Ramos (cell line): ENCODE data around the gene PRKCZ.
"Not testable (repeated sequence)": the region's sequence is repeated elsewhere in the genome, so short reads cannot be mapped to it uniquely, and the experiment has no call there.

Source experiments
- in situ Hi-C: fragments of 300-500 bp; cut with MboI; formaldehyde crosslinking; loops from one replicate; pipeline ENCODE4 v1.14.3; 2022; ENCODE audit warnings: low sequenced_read_pairs; ENCODE audit not compliant: unreplicated experiment

The PRKCZ gene

GRCh38 chr1:2110191-2110737 lies 60.1 kb downstream of the PRKCZ start:
- in situ Hi-C loops = no loop called here

DNA sequence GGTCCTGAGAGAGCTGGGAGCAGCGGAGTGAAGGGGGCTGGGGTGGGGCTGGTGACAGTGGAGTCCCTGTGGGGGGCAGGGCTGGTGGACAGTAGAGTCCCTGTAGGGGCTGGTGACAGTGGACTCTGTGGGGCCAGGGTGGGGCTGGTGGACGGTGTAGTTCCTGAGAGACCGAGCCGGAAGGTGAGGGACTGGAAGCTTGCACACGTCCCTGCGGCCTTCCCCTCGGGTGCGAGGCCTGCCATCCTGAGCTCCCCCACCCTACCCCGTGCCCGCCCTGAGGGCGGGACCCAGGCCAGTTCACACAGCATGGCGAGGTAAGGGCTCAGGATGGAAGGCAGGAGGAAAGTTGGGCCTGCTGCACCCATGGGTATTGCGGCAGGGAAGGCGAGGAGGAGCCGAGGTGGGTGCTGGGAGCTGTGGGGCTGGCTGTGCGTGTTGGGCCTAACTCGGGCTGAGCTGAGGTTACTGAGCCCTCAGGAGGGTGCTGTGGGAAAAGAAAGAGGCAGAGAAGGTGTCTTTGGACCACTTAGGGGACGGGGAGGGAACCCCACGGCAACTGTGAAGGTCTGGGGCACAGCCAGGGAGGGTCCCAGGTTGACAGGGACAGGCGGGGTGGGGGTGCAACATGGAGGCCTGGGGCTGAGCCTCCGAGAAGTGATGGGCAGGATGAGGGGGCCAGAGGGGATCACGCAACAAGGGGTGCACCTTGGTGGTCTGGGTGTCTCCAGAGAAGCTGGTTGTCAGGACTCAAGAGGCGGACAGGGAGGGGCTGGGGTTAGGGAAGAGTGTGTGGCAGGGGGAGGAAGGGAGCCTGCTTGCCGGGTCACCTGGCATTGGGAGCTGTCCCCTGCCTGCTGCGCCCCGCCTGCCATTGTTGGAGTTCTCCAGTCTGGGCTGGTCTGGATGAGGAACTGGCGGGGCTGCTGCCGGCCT lies 60.8 kb downstream of the PRKCZ start:
- in situ Hi-C loops = no loop called here

- in situ Hi-C loops = no loop called here
Observed at GRCh38 chr1:2111674-2112035, 61.4 kb downstream of the PRKCZ start.

DNA sequence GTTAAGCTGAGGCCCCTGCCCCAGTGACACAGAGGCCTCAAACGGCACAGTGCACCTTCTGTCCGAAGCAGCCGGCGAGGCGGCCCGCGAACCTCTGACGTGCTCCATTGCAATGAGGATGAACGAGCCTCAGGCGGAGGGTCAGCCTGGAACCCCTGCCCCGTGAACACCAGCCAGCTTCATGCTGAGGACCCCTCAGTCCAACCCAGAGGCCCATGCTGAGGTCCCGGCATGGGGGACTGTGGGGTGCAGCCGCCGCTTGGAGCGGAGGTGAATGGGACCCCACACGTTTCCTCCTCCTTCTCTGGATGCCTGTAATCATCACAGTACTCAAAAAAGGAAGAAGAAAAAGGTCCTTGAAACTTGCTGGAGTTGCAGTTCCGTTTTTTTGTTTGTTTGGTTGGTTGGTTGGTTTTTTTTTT lies 62.1 kb downstream of the PRKCZ start:
- in situ Hi-C loops = no loop called here

DNA sequence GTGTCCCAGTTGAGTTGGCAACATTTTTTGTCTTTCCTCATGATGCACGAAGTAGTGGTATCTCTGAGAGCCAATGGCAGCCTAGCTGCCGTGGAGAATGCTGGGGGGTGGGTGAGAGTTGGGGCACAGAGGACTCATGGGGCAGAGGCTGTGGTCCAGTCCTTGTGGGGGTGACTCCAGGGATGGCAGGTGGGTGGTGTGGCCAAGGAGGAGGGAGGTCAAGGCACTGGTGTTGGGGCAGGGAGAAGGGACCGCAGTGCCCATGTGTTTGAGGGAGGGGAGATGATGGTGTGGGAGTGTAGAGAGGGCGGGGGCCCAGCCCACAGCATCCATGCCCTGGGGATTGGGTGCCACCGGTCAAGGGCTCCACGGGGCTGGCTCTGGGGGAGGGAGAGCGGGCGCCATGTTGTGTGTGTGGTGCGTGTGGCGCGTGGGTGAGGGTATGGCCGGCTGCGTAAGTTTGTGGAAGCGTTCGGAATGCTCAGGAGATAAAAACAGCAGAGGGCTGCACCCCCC lies 63.5 kb downstream of the PRKCZ start:
- in situ Hi-C loops = no loop called here

- in situ Hi-C loops = not testable (repeated sequence)
Observed at GRCh38 chr1:2114635-2115007, 64.4 kb downstream of the PRKCZ start.

- in situ Hi-C loops = no loop called here
Observed at GRCh38 chr1:2115008-2115641, 64.9 kb downstream of the PRKCZ start.

DNA sequence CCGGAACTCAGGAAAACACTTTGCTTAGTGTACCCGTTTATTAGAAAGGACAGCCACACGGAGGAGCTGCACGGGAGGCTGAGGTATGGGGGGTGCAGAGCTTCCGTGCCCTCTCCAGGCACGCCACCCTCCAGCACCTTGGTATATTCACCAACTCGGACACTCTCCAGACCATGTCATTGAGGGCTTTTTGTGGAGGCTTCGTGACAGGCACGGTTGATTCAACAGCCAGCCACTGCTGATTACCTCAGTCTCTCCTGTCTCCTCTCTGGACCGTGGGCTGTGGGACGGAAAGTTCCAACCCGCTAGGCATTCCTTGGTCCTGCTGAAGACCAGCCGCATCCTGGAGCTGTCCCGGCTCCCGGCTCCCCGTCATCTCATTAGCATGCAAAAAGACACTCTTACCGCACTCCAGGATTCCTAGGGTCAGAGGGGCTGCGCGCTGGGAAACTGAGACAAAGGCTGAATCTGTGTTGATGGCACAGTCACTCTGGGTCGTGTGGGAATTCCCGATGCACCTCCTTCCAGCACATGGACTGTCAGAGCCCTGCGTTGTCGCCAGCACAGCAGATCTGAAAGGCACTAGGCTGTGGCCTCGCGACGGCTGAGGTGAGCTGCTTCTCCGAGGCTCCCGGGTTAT lies 65.6 kb downstream of the PRKCZ start:
- in situ Hi-C loops = no loop called here

- in situ Hi-C loops = no loop called here
Observed at GRCh38 chr1:2119886-2120285, 69.7 kb downstream of the PRKCZ start.

GRCh38 chr1:2121101-2121691 lies 71.0 kb downstream of the PRKCZ start:
- in situ Hi-C loops = no loop called here

DNA sequence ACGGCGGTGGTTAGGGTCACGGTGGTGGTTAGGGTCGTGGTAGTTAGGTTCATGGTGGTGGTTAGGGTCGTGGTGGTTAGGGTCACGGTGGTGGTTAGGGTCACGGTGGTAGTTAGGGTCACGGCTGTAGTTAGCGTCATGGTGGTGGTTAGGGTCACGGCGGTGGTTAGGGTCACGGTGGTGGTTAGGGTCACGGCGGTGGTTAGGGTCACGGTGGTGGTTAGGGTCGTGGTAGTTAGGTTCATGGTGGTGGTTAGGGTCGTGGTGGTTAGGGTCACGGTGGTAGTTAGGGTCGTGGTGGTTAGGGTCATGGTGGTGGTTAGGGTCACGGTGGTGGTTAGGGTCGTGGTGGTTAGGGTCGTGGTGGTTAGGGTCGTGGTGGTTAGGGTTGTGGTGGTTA lies 71.6 kb downstream of the PRKCZ start:
- in situ Hi-C loops = not testable (repeated sequence)

DNA sequence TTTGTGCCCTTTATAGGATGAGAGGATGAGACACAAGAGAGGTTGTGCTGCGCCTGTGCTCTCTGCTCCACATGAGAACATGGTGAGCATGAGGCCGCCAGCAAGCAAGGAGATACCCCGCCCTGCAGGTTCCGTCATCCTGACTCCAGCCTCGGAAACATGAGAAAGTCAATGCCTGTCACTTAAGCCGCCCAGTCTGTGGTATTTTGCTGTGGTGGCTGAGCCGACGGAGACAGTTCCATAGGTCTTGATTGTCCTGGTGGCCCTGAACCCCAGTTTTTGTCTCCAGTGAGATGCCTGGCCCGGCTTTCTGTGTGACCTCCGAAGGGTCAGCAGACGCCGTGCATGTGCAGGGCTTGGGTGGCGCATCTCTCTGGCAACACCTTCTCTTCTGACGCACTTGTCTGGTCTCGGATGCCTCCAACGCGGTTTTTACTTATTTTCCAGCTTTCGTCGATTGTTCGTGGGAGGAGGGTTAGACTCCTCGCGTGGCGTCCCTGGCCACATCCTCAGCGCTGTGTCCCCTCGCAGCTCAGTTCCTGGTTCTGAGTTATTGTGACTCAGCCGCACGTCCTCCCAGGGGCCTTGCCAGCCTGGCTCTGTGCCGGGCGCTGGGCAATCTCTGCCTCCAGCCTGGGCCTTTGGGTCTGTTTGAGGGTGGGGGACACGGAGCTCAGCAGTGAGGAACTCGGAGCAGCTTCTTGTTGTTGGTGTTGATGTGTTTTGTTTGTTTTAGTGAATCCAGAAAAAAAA lies 74.4 kb downstream of the PRKCZ start:
- in situ Hi-C loops = no loop called here

- in situ Hi-C loops = no loop called here
Observed at GRCh38 chr1:2125350-2126211, 75.4 kb downstream of the PRKCZ start.

DNA sequence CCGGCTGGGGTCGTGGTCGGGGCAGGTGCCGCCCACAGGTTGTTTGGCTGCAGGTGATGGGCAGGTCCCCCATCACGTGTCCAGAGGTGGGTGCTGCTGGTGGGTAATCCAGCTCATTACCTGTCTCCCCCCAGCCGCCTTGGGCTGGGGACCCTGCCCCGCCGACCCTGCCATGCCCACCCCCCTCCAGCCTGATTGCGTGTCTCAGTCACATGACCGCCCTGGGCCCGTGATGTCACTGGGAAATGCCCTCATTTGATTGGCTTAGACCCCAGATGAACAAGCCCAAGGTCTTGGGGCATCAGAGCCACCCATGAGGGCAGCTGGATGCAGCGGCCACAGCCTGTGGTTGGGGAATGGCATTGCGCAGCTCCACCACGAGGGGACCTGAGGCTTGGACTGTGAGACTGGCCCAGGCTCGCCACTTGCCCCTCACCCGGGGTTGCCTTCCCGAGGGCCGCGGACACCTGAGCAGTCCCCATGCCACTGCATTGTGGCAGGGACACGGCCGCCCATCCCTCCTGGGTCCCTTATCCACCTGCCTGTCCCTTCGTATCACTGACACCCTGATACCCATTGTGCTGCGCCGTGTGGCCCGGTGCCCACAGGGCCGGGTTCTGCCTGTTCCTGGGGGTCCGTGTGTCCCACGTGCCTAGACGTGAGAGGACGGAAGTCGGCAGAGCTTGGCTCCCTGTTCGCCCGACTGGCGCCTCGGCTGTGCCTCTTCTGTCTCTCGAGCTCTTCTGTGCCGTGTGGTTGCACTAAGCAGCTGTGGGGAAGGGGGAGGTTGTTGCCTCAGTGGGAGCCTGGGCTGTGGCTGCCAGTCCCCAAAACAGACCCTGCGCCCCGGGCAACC lies 76.3 kb downstream of the PRKCZ start:
- in situ Hi-C loops = no loop called here

DNA sequence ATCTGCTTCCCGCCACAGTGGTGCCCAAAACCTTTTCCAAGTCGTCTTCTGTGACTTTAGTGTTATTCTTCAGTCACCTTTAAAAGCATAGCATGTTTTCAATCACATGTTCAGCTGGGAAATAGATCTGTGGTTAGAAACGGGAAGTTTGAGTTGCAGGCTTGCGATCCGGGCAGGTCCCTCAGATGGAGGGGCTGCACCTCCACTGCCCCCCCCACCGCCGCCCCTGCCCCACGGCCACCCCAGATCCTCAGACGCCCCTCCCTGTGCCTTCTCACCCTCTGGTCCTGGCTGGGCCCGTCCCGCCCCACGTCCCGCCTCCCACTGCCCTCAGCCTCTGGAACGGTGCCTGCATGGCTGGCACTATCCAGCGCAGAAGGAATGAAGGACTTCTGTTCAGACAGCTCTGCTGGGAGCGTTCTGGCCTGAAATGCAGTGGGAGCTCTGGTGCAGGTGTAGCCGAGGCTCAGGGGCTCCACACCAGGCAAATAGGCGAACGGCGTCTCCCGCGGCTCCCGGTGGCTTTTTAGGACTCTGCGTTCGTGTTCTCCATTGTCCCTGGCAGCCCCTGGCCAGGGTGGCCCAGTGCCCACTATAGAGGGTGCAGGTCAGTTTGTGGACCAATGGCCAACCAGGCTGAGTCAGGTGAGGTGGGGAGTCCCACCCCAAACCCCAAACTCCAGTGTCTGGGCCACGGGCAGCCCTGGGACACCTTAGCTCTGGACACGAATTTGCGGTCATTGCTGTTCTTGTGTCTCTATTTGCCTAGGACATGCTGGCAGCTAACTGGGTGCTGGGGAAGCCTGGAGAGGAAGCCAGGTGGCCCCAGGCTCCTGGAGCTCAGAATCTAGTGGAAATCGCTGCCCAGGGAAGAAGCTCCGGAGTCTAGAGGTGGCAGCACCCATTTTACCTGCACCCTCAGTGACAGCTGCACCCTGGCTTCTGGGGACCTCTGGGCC lies 77.3 kb downstream of the PRKCZ start:
- in situ Hi-C loops = no loop called here

DNA sequence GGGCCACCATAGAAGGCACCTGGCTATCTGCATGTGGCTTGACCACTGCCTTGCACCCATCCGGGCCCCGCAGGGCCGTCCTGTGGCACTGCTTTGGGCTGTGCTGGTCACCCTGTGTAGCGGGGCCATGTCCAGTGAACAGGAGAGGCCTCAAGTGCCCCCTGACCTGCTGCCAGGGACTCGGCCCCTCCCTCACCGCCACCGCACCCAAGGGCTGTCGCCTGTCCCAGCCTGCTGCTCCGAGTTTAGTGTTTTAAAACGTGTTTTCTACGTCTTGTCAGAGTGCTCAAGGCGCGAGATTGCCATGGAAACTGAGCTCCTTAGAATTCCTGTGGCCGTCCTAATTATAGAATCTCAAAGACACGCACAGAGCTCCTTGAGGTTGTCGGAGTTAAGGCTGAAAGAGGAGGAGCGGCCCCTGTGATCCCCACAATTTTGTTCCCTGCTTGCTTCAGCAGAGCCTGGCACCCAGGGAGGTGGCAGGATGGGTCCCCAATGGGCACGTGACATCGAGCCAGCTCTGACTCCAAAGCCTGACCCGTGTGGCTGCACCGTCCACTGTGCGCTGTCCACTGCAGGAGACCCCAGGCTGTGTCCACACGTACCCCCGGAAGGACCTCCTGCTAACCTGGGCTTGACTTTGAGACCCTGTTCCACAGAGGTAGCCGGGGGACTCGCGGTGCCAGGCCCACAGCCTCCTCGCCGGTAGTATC lies 78.1 kb downstream of the PRKCZ start:
- in situ Hi-C loops = no loop called here
